ENCODE data around the gene CCDC13. TPM values are rescaled to one million over a fixed set of nuclear protein-coding genes. Genes with fewer than 3 reads are reported as not detected.

CCDC13 gene
- total RNA-seq, 2 experiments from 2014 or later, result 0.38 TPM; not detected in 1

DNA sequence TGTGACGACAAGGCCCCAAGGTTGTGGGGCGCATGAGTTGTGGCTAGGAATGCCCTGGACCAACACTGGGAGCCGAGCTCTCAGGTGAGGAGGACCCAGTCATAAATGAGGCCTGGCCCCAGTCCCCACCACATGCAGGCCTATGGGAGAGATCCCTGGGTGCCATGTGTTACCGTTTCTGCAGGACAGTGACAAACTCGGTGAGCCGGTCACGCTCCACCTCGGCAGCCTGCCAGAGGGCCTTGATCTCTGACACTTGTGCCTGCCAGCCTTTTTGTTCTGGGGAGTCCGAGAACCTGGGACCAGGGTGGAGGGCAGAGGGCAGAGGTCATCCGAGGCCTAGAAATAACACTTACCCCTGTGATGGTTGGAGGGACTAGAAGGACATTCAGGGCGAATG is 42.8 kb downstream of the CCDC13 start:
- DNase-seq, result no peak
- H3K36me3 Mint-ChIP-seq (ENCODE audit: low read depth), result no peaks in the 10 kb centered on the region
- TF ChIP-seq, protein P1, sequence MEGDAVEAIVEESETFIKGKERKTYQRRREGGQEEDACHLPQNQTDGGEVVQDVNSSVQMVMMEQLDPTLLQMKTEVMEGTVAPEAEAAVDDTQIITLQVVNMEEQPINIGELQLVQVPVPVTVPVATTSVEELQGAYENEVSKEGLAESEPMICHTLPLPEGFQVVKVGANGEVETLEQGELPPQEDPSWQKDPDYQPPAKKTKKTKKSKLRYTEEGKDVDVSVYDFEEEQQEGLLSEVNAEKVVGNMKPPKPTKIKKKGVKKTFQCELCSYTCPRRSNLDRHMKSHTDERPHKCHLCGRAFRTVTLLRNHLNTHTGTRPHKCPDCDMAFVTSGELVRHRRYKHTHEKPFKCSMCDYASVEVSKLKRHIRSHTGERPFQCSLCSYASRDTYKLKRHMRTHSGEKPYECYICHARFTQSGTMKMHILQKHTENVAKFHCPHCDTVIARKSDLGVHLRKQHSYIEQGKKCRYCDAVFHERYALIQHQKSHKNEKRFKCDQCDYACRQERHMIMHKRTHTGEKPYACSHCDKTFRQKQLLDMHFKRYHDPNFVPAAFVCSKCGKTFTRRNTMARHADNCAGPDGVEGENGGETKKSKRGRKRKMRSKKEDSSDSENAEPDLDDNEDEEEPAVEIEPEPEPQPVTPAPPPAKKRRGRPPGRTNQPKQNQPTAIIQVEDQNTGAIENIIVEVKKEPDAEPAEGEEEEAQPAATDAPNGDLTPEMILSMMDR (IDR thresholded peaks at IDR 0.05), result no peak
- Histone ChIP-seq H3K27ac (ENCODE audit: low read depth in 1 of 2, low read length in 2 of 2) (no peak overlapping the region), H3K9me3 (ENCODE audit: control insufficient read depth in 1 of 2, insufficient read depth in 1 of 2, low read length in 2 of 2) (no peaks in the 10 kb centered on the region), H3K4me1 (ENCODE audit: insufficient read depth, low read length) (no peaks in the 10 kb centered on the region), H3K27me3 (ENCODE audit: control insufficient read depth in 1 of 2, insufficient read depth in 2 of 2, low read length in 2 of 2) (no peaks in the 10 kb centered on the region), H3K36me3 (ENCODE audit: insufficient read depth, low read length) (no peaks in the 10 kb centered on the region), H3K4me3 (ENCODE audit: low read length) (no peak overlapping the region)
- no peak overlapping the region for H3K27ac Mint-ChIP-seq
- no peaks in the 10 kb centered on the region for H3K27me3 Mint-ChIP-seq
- H3K4me3 Mint-ChIP-seq, result no peak overlapping the region
- no peak for ATAC-seq (ENCODE audit: poor library complexity)
- intact Hi-C loops (cut with DNase I, micrococcal nuclease), result no loop called here
- H3K4me1 Mint-ChIP-seq (ENCODE audit: low read depth), result no peaks in the 10 kb centered on the region
- no peaks in the 10 kb centered on the region for H3K9me3 Mint-ChIP-seq
- CTCF ChIA-PET, result no interaction called here
- POLR2A ChIA-PET, result no interaction called here

DNA sequence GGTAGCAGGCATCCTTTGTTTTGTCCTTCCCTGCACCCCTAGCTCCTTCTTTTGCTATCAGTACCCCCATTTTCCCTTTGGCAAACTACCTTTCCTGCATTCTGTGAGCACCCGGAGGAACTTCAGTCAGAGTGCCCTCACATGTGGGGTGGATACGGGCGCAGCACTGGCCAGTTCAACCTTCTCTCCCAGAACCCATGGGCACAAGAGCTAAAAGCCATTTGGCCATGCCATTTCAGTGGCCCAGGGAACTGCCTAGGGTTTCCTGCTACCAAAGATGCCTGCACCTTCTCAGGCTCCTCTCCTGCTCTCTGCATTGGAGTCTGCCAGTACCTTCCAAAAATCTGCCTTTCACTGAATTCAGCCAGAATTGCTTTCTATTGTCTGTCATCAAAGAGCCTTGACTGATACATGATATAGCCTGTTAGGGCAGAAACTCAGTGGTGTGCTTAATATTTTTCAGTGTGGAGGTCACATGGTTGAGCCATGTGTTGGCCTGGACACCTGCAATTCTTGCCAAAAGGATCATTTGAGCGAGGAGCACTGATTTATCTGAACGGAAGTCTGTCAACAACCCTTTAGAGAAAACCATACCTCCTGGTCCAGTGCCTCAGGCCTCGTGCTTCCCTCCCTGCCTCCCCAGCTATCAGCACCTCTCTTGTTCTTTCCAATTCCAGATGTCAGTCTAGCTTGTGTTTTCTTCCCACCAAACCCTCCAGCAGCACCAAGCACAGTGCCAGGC is 43.5 kb downstream of the CCDC13 start:
- Mint-ChIP-seq H3K27ac (no peak overlapping the region), H3K4me3 (no peak overlapping the region), H3K4me1 (ENCODE audit: low read depth) (no peaks in the 10 kb centered on the region), H3K9me3 (no peaks in the 10 kb centered on the region), H3K27me3 (no peaks in the 10 kb centered on the region), H3K36me3 (ENCODE audit: low read depth) (no peaks in the 10 kb centered on the region)
- POLR2A ChIA-PET, result no interaction called here
- Histone ChIP-seq H3K36me3 (ENCODE audit: insufficient read depth, low read length) (no peaks in the 10 kb centered on the region), H3K4me3 (ENCODE audit: low read length) (no peak overlapping the region), H3K9me3 (ENCODE audit: control insufficient read depth in 1 of 2, insufficient read depth in 1 of 2, low read length in 2 of 2) (no peaks in the 10 kb centered on the region), H3K4me1 (ENCODE audit: insufficient read depth, low read length) (no peaks in the 10 kb centered on the region), H3K27me3 (ENCODE audit: control insufficient read depth in 1 of 2, insufficient read depth in 2 of 2, low read length in 2 of 2) (no peaks in the 10 kb centered on the region), H3K27ac (ENCODE audit: low read depth in 1 of 2, low read length in 2 of 2) (no peak overlapping the region)
- no peak for ATAC-seq (ENCODE audit: poor library complexity)
- TF ChIP-seq, protein P1 (IDR thresholded peaks at IDR 0.05), result no peak
- intact Hi-C loops (cut with DNase I, micrococcal nuclease), result no loop called here
- DNase-seq, result no peak
- CTCF ChIA-PET, result no interaction called here

DNA sequence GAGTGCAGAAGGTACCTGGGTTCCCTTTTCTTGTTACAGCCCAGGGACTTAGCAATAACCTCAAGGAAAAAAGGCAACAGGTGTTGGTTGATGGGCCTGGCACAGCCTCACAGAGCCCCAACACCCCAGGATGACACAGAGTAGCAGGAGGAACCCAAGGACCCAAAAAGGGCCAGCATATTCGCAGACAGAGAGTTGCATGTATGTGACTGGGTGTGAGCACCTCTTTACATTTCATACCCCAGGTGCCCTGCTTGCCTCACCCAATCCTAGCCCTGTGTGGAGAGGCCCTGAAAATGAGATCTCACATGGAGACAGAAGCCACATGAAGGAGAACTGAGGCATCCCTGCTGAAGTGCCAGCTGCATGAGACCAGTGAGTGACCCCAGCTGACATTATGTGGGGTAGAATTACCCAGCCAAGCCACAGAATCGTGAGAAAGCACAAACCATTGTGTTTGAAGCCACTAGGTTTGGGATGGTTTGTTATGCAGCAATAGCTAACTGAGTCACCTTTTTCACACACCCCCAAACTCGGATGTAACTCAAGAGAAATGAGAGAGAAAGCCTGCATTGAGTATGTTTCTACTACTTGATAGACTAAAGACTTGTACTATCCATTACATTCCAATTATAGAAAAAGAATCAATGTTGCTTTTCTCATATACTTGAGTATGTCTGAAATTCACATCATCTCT is 44.2 kb downstream of the CCDC13 start:
- Histone ChIP-seq H3K36me3 (ENCODE audit: insufficient read depth, low read length) (no peaks in the 10 kb centered on the region), H3K9me3 (ENCODE audit: control insufficient read depth in 1 of 2, insufficient read depth in 1 of 2, low read length in 2 of 2) (no peaks in the 10 kb centered on the region), H3K27me3 (ENCODE audit: control insufficient read depth in 1 of 2, insufficient read depth in 2 of 2, low read length in 2 of 2) (peaks cover 0 to 6% of the 10 kb centered on the region in 2 experiments), H3K4me1 (ENCODE audit: insufficient read depth, low read length) (no peaks in the 10 kb centered on the region), H3K27ac (ENCODE audit: low read depth in 1 of 2, low read length in 2 of 2) (no peak overlapping the region), H3K4me3 (ENCODE audit: low read length) (no peak overlapping the region)
- no peaks in the 10 kb centered on the region for H3K27me3 Mint-ChIP-seq
- no peaks in the 10 kb centered on the region for H3K36me3 Mint-ChIP-seq (ENCODE audit: low read depth)
- ATAC-seq (ENCODE audit: poor library complexity) (no peak), DNase-seq (no peak)
- no peak overlapping the region for H3K27ac Mint-ChIP-seq
- H3K4me1 Mint-ChIP-seq (ENCODE audit: low read depth), result no peaks in the 10 kb centered on the region
- intact Hi-C loops (cut with DNase I, micrococcal nuclease), result no loop called here
- TF ChIP-seq, protein P1 (IDR thresholded peaks at IDR 0.05), result no peak
- POLR2A ChIA-PET, result no interaction called here
- H3K4me3 Mint-ChIP-seq, result no peak overlapping the region
- H3K9me3 Mint-ChIP-seq, result no peaks in the 10 kb centered on the region
- CTCF ChIA-PET, result no interaction called here

All from CD4-positive, alpha-beta T cell (primary cell).